Activated CD8-positive, alpha-beta memory T cell treated with anti-CD3 and anti-CD28 coated beads, Interleukin-2, amount 50 U/mL, for 24 hours (primary cell): ENCODE data around the gene TLCD3A.
"Not testable (repeated sequence)": the region's sequence is repeated elsewhere in the genome, so short reads cannot be mapped to it uniquely, and the experiment has no call there.

ENCODE experiments used
- DNase-seq: peaks from one replicate; pipeline ENCODE4 v3.0.0-alpha.2; 2020; ENCODE audit errors: extremely low read depth

TLCD3A gene

DNA sequence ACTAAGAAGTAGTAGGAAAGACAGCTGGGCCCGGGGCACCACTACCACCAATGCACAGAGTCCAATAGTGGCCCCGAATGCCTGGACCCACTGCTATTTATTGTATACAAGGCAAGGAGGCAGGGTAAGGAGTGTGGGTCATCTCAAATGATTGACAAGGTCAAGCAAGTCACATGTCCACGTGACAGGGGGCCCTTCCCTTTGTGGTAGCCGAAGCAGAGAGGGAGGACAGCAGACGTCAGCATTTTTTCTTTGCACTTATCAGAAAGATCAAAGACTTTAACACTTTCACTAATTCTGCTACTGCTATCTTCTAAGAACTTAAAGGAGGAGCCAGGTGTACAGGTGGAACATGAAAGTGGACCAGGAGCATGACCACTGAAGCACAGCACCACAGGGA is 24.3 kb upstream of the TLCD3A start:
- no peak for DNase-seq

- DNase-seq, result no peak
These were observed 14.3 kb upstream of the TLCD3A start for GRCh38 chr17:718075-718474.

- DNase-seq, result no peak
These were observed 11.5 kb upstream of the TLCD3A start for GRCh38 chr17:720706-721539.

DNA sequence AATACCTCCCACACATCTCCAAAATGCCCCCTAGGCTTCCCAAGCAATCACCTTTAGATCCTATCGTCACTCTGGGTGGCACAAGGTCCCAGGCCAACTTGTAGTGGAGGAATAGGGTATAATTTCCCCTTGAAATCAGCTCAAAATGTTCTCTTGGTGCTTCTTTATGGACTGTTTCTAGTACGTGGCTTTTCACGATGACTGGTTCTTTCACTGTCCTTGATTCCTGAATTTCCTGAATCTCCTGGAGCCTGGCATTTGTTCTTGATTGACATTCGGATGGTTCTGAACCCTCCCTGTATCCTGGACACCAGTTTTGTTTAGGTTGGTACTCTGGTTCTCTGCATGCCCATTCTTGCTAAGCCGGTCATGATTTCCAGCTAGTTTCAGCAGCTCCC is 10.9 kb upstream of the TLCD3A start:
- DNase-seq, result no peak

GRCh38 chr17:725084-725483 is 7.3 kb upstream of the TLCD3A start:
- DNase-seq, result no peak

DNA sequence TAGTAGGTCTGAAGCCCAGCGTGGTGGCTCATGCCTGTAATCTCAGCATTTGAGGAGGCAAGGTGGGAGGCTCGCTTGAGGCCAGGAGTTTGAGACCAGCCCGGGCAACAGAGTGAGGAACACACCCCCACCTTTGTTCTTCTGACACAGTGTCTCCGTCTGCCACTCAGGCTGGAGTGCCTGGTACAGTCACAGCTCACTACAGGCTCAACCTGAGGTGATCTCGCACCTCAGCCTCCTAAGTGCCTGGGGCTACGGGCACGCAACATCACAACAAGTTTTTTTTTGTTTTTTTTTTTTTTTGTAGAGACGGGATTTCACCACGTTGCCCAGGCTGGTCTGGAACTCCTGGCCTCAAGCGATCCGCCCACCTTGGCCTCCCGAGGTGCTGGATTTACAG is 6.7 kb upstream of the TLCD3A start:
- no peak for DNase-seq

DNA sequence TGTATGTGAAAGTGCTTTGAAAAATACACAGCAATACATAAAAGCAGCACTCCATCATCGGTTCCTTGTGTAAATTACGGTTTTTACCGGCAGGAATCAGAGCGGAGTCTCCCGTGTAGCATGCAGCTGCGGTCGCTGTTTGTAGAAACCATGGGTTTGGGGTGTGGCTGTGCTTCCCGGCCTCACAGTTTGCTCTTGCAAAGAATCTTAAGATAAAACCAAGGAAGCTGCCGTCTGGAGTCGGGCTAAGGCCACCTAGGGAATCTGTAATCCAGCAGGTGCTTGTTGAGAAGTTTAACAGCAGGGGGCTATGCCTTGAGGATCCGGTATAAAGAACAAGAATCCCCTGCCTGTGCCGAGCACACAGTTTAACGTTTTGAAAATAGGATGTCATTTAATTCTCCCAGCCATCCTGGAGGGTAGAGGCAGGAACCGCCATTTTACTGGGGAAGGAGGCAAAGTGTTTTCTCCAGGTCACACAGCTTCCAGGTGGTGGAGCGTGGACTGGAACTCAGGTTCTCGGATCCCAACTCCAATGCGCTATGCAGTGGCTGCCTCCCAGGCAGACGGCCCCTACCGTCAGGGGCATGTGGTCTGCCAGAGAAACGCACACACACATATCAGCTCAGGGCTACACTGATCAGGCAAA is 6.0 kb upstream of the TLCD3A start:
- no peak for DNase-seq

DNA sequence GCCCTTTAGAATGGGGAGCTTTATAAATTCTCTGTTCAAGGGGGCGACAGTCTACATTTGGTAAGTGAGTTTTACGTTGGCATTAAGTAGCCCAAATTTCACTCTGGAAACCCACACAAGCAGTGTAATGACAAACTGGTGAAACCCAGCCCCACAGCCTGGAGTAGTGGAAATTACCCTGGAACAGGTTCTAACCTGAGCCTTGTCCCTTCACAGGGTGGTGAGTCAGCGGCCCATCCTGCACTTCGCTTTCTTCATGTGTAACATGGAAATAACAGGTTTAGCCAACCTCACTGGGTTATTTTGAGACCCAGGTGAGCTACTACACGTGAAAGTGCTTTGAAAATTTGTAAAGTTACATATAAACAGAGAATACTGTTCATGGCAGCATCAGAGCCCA is 3.5 kb upstream of the TLCD3A start:
- no peak for DNase-seq

- no peak for DNase-seq
These were observed 741 bp upstream of the TLCD3A start for GRCh38 chr17:731644-732066.

DNA sequence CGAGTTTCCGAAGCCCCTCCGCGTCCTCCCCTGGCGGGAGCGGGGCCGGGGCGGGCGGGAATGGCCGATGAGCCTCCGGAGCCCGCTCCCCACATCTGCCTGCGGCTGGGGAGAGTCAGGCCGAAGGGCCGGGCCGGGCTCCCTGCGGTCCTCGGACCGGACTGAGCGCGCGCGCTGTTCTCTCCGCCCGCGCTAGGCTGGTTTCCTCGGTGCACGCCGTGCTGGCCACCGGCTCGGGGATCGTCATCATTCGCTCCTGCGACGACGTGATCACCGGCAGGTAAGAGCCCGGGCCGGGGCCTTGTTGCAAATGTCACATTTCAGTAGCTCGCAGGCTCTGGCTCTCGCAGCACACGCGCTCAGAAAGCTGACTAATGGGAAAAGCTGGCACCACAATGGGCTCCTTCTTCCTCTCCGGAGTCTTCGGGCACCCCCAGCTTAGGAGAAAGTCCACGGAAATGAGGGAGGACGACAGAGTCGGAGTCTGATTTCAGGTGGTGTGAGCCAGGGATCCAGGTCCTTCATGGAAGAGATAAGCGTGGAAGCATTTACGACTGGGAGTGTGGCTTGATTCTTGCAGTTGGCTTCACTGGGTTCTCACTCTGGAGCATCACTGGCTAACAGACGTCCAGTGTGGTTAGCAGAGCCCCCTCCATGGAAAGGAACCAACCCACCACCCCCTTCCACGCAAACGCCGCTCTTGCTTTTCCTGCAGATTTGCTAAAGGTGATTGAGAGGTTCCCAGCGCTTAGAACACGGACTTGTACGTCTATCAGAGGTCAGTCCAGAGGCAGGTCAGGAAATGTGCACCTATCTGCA is 715 bp downstream of the TLCD3A start:
- DNase-seq, result no peak

- DNase-seq, result no peak
These were observed 1.3 kb downstream of the TLCD3A start for GRCh38 chr17:733743-734142.

DNA sequence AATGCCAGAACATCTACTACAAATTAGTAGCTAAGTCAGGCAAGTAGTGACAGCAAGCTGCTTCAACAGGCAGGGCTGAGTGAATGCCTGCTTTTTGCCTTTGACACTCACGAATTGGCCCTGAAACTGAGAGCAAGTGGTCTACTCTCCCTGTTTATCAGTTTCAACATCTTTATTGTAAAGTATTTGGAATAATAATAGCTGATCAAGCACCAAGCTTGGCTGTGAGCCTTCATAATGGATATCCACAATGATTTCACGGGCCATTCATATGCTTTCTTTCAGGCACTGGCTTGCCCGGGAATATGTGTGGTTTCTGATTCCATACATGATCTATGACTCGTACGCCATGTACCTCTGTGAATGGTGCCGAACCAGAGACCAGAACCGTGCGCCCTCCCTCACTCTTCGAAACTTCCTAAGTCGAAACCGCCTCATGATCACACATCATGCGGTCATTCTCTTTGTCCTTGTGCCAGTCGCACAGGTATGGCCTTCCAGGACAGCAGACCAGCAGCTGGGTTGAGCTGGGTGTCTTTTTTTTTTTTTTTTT is 5.2 kb downstream of the TLCD3A start:
- no peak for DNase-seq

DNA sequence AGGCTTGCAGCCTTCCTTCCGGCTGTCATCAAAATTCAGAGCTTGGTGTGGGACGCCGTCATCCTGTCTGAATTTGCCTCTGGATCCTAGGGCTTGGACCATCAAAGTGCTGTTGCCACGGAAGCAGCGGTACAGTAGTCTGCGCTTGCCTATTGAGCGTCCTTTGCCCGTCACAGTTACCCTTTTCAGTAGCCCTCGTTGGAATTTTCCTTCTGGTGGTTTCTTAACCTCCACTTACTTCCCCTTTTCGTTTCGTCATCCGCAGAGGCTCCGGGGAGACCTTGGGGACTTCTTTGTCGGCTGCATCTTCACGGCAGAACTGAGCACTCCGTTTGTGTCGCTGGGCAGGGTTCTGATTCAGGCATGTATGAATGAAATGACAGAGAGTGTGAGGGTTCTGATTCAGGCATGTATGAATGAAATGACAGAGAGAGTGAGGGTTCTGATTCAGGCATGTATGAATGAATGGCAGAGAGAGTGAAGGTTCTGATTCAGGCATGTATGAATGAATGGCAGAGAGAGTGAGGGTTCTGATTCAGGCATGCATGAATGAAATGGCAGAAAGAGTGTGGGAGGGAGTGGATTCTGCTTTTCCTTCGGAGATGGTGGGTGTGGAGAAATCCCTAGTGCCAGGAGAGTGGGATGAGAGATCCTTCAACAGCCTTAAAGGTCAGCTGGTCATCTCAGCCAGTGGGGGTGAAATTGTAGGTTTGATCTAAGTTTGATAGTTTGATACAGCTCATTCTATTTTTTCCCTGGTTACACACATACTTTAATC is 8.0 kb downstream of the TLCD3A start:
- no peak for DNase-seq

GRCh38 chr17:742147-742793 is 9.9 kb downstream of the TLCD3A start:
- no peak for DNase-seq

GRCh38 chr17:743139-743538 is 10.7 kb downstream of the TLCD3A start:
- DNase-seq, result no peak

GRCh38 chr17:744937-745336 is 12.5 kb downstream of the TLCD3A start:
- DNase-seq, result no peak

DNA sequence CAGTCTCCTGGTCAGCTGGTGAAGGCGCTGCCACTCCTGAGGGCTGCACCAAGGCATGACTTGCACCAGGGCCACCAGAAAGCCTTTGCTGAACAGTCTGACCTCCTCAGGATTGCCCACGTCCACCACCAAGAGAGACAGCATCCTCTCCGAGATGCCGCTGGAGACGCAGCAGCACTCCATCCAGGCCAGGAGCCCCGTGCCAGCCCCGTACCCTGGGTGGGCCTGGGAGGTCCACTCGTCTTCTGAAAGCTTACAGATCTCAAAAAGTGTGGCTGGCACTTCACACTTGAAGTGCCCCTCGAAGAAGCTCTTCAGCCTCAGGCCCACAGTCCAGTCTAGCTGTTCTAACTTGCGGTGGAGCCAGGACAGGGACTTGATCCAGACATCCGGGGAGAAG is 13.0 kb downstream of the TLCD3A start:
- DNase-seq, result no peak

DNA sequence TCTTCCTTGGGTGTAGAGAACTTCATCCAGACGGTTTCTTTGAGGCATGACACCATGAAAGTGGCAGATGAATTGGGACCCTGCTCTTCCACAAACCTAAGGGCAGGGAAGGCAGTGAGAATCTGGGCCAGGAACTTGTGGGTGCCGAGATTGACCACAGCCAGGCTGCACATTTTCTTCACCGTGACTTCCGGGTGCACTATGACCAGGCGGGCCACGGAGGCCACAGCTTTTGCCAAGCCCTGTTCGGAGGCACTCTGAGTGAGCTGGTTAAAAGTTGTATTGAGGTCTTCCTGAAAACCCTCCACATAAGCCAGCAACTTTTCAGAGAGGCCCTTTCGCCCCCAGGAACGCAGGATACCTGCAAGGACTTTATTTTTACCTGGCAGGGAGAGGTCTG is 13.8 kb downstream of the TLCD3A start:
- no peak for DNase-seq

DNA sequence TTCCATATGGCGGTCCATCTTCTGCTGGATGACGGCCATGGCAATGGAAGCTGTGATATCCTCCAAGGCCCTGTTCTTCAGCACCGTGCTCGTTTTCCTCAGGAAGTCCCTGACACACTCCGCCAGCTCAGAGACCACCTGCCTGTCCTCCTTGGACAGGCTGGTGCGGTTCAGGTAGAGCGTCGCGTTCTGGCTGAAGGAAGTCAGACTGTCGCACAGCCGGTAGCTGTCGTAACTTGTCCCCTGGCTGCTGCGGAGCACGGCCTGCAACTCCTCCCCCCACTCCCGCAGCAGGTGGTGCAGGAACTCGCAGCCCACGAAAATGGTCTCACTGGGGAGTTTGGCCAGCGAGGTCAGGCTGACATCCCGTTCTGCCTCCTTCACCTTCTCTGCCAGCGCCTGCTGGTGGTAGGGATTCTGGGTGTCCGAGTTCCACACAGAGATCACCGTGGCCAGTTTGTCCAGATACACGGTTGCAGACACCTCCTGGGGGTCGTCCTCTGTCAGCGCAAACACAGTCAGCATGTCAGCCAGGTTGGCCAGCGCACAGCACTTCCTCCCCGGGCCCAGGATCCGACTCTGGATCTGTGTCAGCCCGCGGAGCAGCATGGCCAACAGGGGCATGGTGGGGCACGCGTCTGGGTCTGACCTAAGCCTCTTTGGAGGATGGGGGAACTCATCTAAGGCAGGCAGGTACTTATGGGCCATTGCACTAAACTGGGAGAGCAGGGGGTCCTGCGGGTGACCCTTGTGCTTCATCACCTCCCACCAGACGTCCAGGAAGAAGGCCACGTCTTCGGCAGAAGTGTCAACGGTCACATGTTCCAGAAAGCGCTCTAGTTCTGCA is 14.6 kb downstream of the TLCD3A start:
- no peak for DNase-seq

DNA sequence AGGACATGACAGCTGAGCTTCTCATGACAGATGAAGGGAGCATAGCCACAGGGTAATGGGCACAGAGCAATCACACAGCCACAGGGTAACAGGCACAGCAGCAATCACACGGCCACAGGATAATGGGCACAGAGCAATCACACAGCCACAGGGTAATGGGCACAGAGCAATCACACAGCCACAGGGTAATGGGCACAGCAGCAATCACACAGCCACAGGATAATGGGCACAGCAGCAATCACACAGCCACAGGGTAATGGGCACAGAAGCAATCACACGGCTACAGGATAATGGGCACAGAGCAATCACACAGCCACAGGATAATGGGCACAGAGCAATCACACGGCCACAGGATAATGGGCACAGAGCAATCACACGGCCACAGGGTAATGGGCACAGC is 16.2 kb downstream of the TLCD3A start:
- not testable (repeated sequence) for DNase-seq
